Mesenchymal stem cell (in vitro differentiated cells and primary cell): Measurements from ENCODE around the gene COQ8A.

Experiments used
- DNase-seq: peaks from one replicate; pipeline ENCODE4 v3.0.0-alpha.2; 2013
- H2AFZ ChIP-seq: one replicate; pipeline ENCODE4 v1.6.1; 2013; ENCODE audit warnings: low read depth, mild to moderate bottlenecking, control low read depth, inconsistent platforms, low read length, moderate library complexity
- H2AK5ac ChIP-seq: 2 replicates; pipeline ENCODE4 v1.6.1; 2013; ENCODE audit warnings: low read length, moderate library complexity, mild to moderate bottlenecking, inconsistent platforms; ENCODE audit not compliant: severe bottlenecking
- H2BK120ac ChIP-seq: one replicate; pipeline ENCODE4 v1.6.1; 2013; ENCODE audit warnings: low read depth, mild to moderate bottlenecking, inconsistent platforms, low read length, moderate library complexity
- H2BK12ac ChIP-seq, 2 experiments: one replicate each; pipeline ENCODE4 v1.6.1; 2013; ENCODE audit warnings: inconsistent platforms in 2 of 2, low read length in 2 of 2, mild to moderate bottlenecking in 2 of 2, moderate library complexity in 2 of 2, control low read depth in 1 of 2
- H2BK15ac ChIP-seq: one replicate; pipeline ENCODE4 v1.6.1; 2013; ENCODE audit warnings: mild to moderate bottlenecking, low read depth, inconsistent platforms; ENCODE audit not compliant: poor library complexity, severe bottlenecking
- H2BK5ac ChIP-seq: 2 replicates; pipeline ENCODE4 v1.6.1; 2013; ENCODE audit warnings: low read depth, mild to moderate bottlenecking, low read length, control low read depth, inconsistent platforms; ENCODE audit not compliant: poor library complexity, severe bottlenecking
- H3K14ac ChIP-seq, 2 experiments: one replicate each; pipeline ENCODE4 v1.6.1; 2013; ENCODE audit warnings: inconsistent platforms in 2 of 2, low read length in 2 of 2, control low read depth in 1 of 2, mild to moderate bottlenecking in 1 of 2, moderate library complexity in 1 of 2
- H3K18ac ChIP-seq, 2 experiments: one replicate each; pipeline ENCODE4 v1.6.1; 2013; ENCODE audit warnings: inconsistent platforms in 2 of 2, low read length in 2 of 2, control low read depth in 1 of 2, low read depth in 1 of 2, mild to moderate bottlenecking in 1 of 2
- H3K23ac ChIP-seq, 2 experiments: one replicate each; pipeline ENCODE4 v1.6.1; 2013; ENCODE audit warnings: inconsistent platforms in 2 of 2, low read length in 2 of 2, mild to moderate bottlenecking in 2 of 2, moderate library complexity in 2 of 2, control low read depth in 1 of 2
- H3K27ac ChIP-seq: 2 replicates; pipeline ENCODE4 v1.5.1; 2013; ENCODE audit warnings: mild to moderate bottlenecking, moderate library complexity, low read length, control low read depth, inconsistent platforms; ENCODE audit not compliant: poor library complexity, severe bottlenecking
- H3K27me3 ChIP-seq, 2 experiments: 2 replicates each; pipeline versions ENCODE4 v1.6.1 to v1.7.0; 2013; ENCODE audit warnings: low read length in 2 of 2, mild to moderate bottlenecking in 2 of 2, moderate library complexity in 2 of 2, control low read depth in 1 of 2, inconsistent platforms in 1 of 2; ENCODE audit not compliant: control insufficient read depth in 1 of 2, insufficient read depth in 1 of 2
- H3K36me3 ChIP-seq, 2 experiments: 2 replicates each; pipeline versions ENCODE4 v1.6.1 to v1.7.0; 2013; ENCODE audit warnings: low read length in 2 of 2, control low read depth in 1 of 2, inconsistent platforms in 1 of 2, low read depth in 1 of 2, mild to moderate bottlenecking in 1 of 2; ENCODE audit not compliant: insufficient read depth in 2 of 2, control insufficient read depth in 1 of 2
- H3K4ac ChIP-seq, 2 experiments: one replicate each; pipeline ENCODE4 v1.6.1; 2013; ENCODE audit warnings: inconsistent platforms in 2 of 2, low read length in 2 of 2, mild to moderate bottlenecking in 2 of 2, moderate library complexity in 2 of 2, control low read depth in 1 of 2, low read depth in 1 of 2
- H3K4me1 ChIP-seq: 2 replicates; pipeline ENCODE4 v1.6.1; 2013; ENCODE audit warnings: low read depth, low read length, control low read depth; ENCODE audit not compliant: control insufficient read depth, insufficient read depth
- H3K4me2 ChIP-seq: 2 replicates; pipeline ENCODE4 v1.6.1; 2013; ENCODE audit warnings: low read length, mild to moderate bottlenecking, inconsistent platforms; ENCODE audit not compliant: poor library complexity, severe bottlenecking
- H3K4me3 ChIP-seq, 2 experiments: 2 replicates each; pipeline versions ENCODE4 v1.5.1 to v1.7.0; 2013; ENCODE audit warnings: low read length in 2 of 2, mild to moderate bottlenecking in 2 of 2, control low read depth in 1 of 2, low read depth in 1 of 2; ENCODE audit not compliant: insufficient read depth in 1 of 2
- H3K79me1 ChIP-seq: replicated peaks from 2 replicates; pipeline ENCODE4 v1.6.1; 2013; ENCODE audit warnings: mild to moderate bottlenecking, control low read depth, low read length, inconsistent platforms; ENCODE audit not compliant: poor library complexity, severe bottlenecking
- H3K9ac ChIP-seq: 2 replicates; pipeline ENCODE4 v1.7.0; 2013; ENCODE audit warnings: mild to moderate bottlenecking, low read length, moderate library complexity
- H3K9me3 ChIP-seq: 2 replicates; pipeline ENCODE4 v1.7.0; 2013; ENCODE audit warnings: mild to moderate bottlenecking, low read length; ENCODE audit not compliant: control insufficient read depth
- H4K8ac ChIP-seq: one replicate; pipeline ENCODE4 v1.6.1; 2013; ENCODE audit warnings: inconsistent platforms, mild to moderate bottlenecking, low read length, moderate library complexity
- H4K91ac ChIP-seq: one replicate; pipeline ENCODE4 v1.6.1; 2013; ENCODE audit warnings: mild to moderate bottlenecking, low read length, inconsistent platforms
- WGBS: methylation state at CpG from one replicate; pipeline ENCODE4 v1.1.7; 2013; ENCODE audit warnings: mixed read lengths; 5-methylcytosine and 5-hydroxymethylcytosine counted together

The COQ8A gene

GRCh38 chr1:226952118-226952441, 12.0 kb downstream of the COQ8A start:
- Histone ChIP-seq H3K4ac (no peak overlapping the region), H3K18ac (no peak overlapping the region), H3K36me3 (peaks cover 0 to 4% of the 10 kb centered on the region in 2 experiments), H2AFZ (no peak overlapping the region), H4K91ac (no peak overlapping the region), H3K27me3 (no peaks in the 10 kb centered on the region), H3K79me1 (peaks cover 17% of the 10 kb centered on the region), H4K8ac (no peak overlapping the region), H3K9me3 (no peaks in the 10 kb centered on the region), H2BK120ac (no peak overlapping the region), H3K27ac (no peak overlapping the region), H2AK5ac (no peak overlapping the region), H2BK5ac (no peak overlapping the region), H3K4me1 (no peaks in the 10 kb centered on the region), H2BK15ac (no peak overlapping the region), H2BK12ac (no peak overlapping the region), H3K4me2 (no peak overlapping the region), H3K4me3 (no peak overlapping the region), H3K9ac (no peak overlapping the region), H3K14ac (no peak overlapping the region), H3K23ac (no peak overlapping the region)
- no peak for DNase-seq
- WGBS, result 89% methylated on average over 2 of the region's 3 CpGs

GRCh38 chr1:226953175-226953800, 13.2 kb downstream of the COQ8A start:
- Histone ChIP-seq H2AK5ac (no peak overlapping the region), H3K4me2 (no peak overlapping the region), H3K79me1 (peaks cover 23% of the 10 kb centered on the region), H3K9ac (no peak overlapping the region), H2BK15ac (no peak overlapping the region), H2BK120ac (no peak overlapping the region), H2AFZ (no peak overlapping the region), H3K23ac (no peak overlapping the region), H3K4ac (no peak overlapping the region), H3K27me3 (no peaks in the 10 kb centered on the region), H3K4me1 (no peaks in the 10 kb centered on the region), H3K4me3 (no peak overlapping the region), H3K14ac (no peak overlapping the region), H2BK12ac (no peak overlapping the region), H3K36me3 (peaks cover 0 to 4% of the 10 kb centered on the region in 2 experiments), H3K27ac (no peak overlapping the region), H4K8ac (no peak overlapping the region), H4K91ac (no peak overlapping the region), H3K18ac (no peak overlapping the region), H3K9me3 (no peaks in the 10 kb centered on the region), H2BK5ac (no peak overlapping the region)
- DNase-seq, result peak; percentile 38
- 82% methylated on average over 11 of the region's 11 CpGs for WGBS

- 83% methylated on average over 6 of the region's 6 CpGs for WGBS
- no peak overlapping the region for H4K8ac ChIP-seq
- no peak overlapping the region for H4K91ac ChIP-seq
- H3K79me1 ChIP-seq, result peaks cover 26% of the 10 kb centered on the region
- no peaks in the 10 kb centered on the region for H3K4me1 ChIP-seq
- no peak overlapping the region for H2BK12ac ChIP-seq
- no peak overlapping the region for H3K23ac ChIP-seq
- H3K4me3 ChIP-seq, result no peak overlapping the region
- H3K9me3 ChIP-seq, result no peaks in the 10 kb centered on the region
- no peak overlapping the region for H3K4me2 ChIP-seq
- H3K27me3 ChIP-seq, result no peaks in the 10 kb centered on the region
- peaks cover 0 to 4% of the 10 kb centered on the region in 2 experiments for H3K36me3 ChIP-seq
- no peak overlapping the region for H3K9ac ChIP-seq
- H2BK5ac ChIP-seq, result no peak overlapping the region
- no peak for DNase-seq
- no peak overlapping the region for H2BK120ac ChIP-seq
- H2BK15ac ChIP-seq, result no peak overlapping the region
- H2AK5ac ChIP-seq, result no peak overlapping the region
- no peak overlapping the region for H3K27ac ChIP-seq
- H2AFZ ChIP-seq, result no peak overlapping the region
- H3K4ac ChIP-seq, result no peak overlapping the region
- H3K14ac ChIP-seq, result no peak overlapping the region
- H3K18ac ChIP-seq, result no peak overlapping the region
These were observed 14.2 kb downstream of the COQ8A start for GRCh38 chr1:226954337-226954736.

GRCh38 chr1:226954777-226955176, 14.7 kb downstream of the COQ8A start:
- H3K79me1 ChIP-seq, result peaks cover 30% of the 10 kb centered on the region
- H3K27me3 ChIP-seq, result no peaks in the 10 kb centered on the region
- no peaks in the 10 kb centered on the region for H3K9me3 ChIP-seq
- 86% methylated on average over 4 of the region's 4 CpGs for WGBS
- no peak overlapping the region for H3K23ac ChIP-seq
- H3K4me2 ChIP-seq, result no peak overlapping the region
- peaks cover 0 to 4% of the 10 kb centered on the region in 2 experiments for H3K36me3 ChIP-seq
- no peak overlapping the region for H3K4me3 ChIP-seq
- no peak overlapping the region for H3K18ac ChIP-seq
- no peak overlapping the region for H4K91ac ChIP-seq
- H3K4ac ChIP-seq, result no peak overlapping the region
- H2BK15ac ChIP-seq, result no peak overlapping the region
- no peak overlapping the region for H2BK5ac ChIP-seq
- H4K8ac ChIP-seq, result no peak overlapping the region
- no peak overlapping the region for H3K9ac ChIP-seq
- no peak overlapping the region for H2AK5ac ChIP-seq
- H2BK120ac ChIP-seq, result no peak overlapping the region
- H2BK12ac ChIP-seq, result no peak overlapping the region
- no peaks in the 10 kb centered on the region for H3K4me1 ChIP-seq
- H3K14ac ChIP-seq, result peak overlapping the region in 1 of 2 experiments; percentile 24
- no peak overlapping the region for H2AFZ ChIP-seq
- no peak for DNase-seq
- H3K27ac ChIP-seq, result no peak overlapping the region
